Fibroblast of mammary gland (primary cell): ENCODE measurements around the gene AHRR.

ENCODE experiments used
- DNase-seq: peaks from one replicate; pipeline ENCODE4 v3.0.0-alpha.2; 2010; ENCODE audit warnings: low read depth
- H3K4me3 ChIP-seq: 2 replicates; pipeline ENCODE4 v1.5.1; 2011; ENCODE audit warnings: low read depth, mild to moderate bottlenecking, low read length, moderate library complexity; ENCODE audit not compliant: control insufficient read depth
- CTCF ChIP-seq: conservative IDR thresholded peaks from 2 replicates; pipeline ENCODE4 v1.5.1; 2011; ENCODE audit warnings: low read depth, low read length, inconsistent platforms; ENCODE audit not compliant: control insufficient read depth, insufficient read depth

Gene AHRR

DNA sequence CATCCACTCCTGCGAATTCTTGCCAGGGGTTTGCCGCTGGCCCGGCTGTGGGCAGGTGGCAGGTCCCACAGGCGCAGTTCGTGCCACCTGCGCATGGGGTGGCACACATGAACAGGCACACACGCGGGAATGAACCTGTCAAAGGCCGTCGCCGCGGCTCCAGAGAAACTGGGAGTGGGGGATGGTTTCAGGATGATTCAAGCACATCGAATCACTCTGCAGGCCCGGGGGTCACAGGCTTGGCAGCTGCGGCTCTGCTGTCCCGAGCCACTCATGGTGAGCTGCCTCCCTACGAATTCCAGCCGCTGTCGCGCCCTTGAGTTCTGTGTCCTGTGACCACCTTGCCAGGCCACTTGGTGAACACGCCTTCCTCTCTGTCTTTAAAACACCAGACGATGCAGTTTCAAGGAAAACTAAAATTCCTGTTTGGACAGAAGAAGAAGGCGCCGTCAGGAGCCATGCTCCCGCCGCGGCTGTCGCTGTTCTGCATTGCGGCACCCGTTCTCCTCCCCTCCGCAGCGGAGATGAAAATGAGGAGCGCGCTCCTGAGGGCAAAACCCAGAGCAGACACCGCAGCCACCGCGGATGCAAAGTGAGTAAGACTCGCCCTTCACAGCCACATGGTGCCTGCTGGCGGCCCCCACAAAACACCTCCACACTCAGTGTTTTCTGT is 106.0 kb downstream of the AHRR start:
- TF ChIP-seq CTCF = no peak
- H3K4me3 ChIP-seq = no peak overlapping the region
- no peak for DNase-seq

- no peak overlapping the region for H3K4me3 ChIP-seq
- DNase-seq = no peak
- TF ChIP-seq CTCF = no peak
Measured at GRCh38 chr5:428219-428618, 106.7 kb downstream of the AHRR start.

DNA sequence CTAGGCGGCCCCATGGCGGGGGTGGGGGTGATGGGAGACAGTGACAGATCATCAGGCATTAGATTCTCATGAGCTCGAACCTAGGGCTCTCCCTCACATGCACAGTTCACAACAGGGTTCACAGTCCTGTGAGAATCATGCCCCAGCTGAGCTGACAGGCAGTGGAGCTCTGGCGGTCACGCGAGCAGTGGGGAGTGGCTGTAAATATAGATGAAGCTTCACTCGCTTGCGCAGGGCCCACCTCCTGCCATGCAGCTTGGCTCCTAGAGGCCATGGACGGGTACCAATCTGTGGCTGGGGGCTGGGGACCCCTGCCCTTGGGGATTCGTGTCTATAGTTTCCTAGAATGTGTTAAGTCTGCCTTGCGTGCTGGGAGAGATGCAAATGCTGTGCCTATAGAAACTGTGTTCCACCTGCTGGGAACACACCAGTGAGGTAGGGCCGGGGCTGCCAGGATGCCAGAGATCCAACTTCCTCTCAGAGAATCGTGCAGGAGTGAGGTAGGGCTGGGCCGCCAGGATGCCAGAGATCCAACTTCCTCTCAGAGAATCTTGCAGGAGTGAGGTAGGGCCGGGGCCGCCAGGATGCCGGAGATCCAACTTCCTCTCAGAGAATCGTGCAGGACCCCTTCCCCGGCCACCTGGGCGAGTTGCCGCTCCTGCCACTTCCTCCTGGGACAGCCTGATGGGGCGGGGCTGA is 107.4 kb downstream of the AHRR start:
- no peak for TF ChIP-seq CTCF
- no peak for DNase-seq
- no peak overlapping the region for H3K4me3 ChIP-seq

GRCh38 chr5:429453-430188 is 108.1 kb downstream of the AHRR start:
- no peak for TF ChIP-seq CTCF
- DNase-seq = peak; percentile 37
- H3K4me3 ChIP-seq = no peak overlapping the region

DNA sequence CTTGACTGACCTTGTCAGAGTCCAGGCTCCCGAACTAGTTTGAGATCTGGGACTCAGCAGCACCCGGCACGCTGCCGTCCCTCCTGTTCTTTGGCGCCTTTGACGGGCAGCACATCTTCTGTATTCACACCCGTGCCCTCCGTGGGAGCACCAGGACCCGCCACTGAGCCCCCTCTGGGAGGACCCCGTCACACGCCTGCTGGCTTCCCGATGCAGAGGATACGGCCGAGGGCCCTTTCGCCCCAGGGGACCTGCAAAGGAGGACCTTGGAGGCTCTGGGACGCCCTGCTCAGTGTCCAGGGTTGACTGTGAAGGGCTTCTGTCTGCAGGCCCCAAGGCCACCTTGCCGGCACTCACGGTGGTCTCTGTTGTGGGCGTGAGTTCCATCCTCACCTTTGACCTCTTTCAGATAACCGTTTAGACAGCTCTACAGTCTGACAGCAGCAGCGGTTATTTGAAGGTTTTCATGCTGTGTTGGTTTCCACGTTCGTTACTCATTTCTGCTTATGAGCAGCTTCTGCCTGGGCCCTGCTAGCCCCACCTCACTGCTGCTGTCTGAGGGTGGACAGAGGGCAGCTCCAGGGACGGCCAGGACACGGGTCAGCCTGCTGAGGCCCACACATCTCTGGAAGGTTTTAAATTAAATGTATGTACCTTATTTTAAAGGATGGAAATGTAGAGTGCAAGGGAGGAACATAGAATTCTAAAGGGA is 108.9 kb downstream of the AHRR start:
- H3K4me3 ChIP-seq = no peak overlapping the region
- no peak for TF ChIP-seq CTCF
- DNase-seq = no peak

DNA sequence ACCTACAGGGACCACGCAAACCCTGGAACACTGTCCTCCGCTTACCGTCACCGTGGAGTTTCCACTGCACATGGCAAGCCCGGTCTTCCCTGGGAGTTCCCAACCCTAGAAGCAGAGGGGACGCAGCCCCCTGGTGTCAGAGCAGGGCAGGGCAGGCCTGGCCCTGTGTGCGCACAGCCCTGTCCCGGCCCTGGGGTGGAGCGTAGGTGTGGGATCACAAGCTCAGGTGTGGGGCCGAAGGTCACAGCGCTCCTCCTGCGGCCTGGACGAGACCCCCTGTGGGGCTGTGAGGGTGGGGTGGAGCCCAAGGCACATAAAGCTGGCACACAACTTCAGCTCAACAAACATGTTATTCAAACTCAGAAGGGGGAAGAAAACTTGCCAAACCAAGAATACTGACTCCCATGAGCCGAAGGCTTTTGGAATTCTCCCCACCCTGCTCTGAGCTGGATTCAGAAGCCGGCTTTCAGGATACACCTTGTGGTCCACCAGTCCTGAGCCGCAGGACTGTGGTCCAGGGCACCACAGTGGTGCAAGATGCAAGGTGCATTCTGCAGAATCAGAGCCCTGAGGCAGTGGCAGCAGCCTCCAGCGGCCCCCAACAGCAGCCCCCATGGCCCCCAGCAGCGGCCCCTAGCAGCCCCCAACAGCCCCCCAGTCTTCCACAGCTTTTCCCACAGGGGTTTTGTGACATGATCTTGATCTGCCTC is 109.6 kb downstream of the AHRR start:
- TF ChIP-seq CTCF = peak; percentile 71
- peak; percentile 45 for DNase-seq
- no peak overlapping the region for H3K4me3 ChIP-seq
